ENCODE measurements around the gene DACH1. TPM values are rescaled to one million over a fixed set of nuclear protein-coding genes. Genes with fewer than 3 reads are reported as not detected.

Gene DACH1
- total and polyA plus RNA-seq, 2 donors from 2014 or later: 5.3 to 10.4 TPM

DNA sequence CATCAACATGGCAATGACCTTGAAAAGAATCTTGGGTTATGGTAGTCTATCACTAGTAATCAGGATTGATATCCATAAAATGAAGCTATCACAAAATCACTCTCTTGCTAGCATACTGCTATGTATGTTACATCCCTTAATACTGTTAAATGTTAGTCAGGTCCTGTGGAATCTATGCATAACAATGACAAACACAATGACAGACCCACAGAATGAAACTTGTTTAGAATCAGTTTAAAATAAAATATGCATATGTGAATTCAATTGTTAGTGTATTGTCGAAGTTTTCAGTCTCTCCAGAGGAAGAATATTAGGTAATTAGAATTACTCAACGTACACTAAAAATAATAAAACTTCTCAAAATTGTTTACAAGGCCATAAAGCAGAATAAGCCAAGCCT, 137.6 kb downstream of the DACH1 start:
- no peak for FAIRE-seq
- no peak for DNase-seq
- H3K9ac ChIP-seq (ENCODE audit: low read length in 3 of 3): no peak overlapping the region
- no peaks in the 10 kb centered on the region for H3K4me1 ChIP-seq (ENCODE audit: control insufficient read depth in 2 of 3, insufficient read depth in 2 of 3, low read depth in 1 of 3, low read length in 3 of 3)
- no peak overlapping the region for H3K27ac ChIP-seq (ENCODE audit: low read depth in 2 of 2, low read length in 2 of 2)
- no peaks in the 10 kb centered on the region for H3K27me3 ChIP-seq (ENCODE audit: control insufficient read depth, insufficient read depth, low read length)
- H3K36me3 ChIP-seq (ENCODE audit: control insufficient read depth in 2 of 3, insufficient read depth in 3 of 3, low read length in 3 of 3): no peaks in the 10 kb centered on the region
- intact Hi-C loops (cut with DNase I): no loop called here
- TF ChIP-seq, protein P1, sequence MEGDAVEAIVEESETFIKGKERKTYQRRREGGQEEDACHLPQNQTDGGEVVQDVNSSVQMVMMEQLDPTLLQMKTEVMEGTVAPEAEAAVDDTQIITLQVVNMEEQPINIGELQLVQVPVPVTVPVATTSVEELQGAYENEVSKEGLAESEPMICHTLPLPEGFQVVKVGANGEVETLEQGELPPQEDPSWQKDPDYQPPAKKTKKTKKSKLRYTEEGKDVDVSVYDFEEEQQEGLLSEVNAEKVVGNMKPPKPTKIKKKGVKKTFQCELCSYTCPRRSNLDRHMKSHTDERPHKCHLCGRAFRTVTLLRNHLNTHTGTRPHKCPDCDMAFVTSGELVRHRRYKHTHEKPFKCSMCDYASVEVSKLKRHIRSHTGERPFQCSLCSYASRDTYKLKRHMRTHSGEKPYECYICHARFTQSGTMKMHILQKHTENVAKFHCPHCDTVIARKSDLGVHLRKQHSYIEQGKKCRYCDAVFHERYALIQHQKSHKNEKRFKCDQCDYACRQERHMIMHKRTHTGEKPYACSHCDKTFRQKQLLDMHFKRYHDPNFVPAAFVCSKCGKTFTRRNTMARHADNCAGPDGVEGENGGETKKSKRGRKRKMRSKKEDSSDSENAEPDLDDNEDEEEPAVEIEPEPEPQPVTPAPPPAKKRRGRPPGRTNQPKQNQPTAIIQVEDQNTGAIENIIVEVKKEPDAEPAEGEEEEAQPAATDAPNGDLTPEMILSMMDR (IDR thresholded peaks at IDR 0.05; ENCODE audit: borderline replicate concordance, extremely low read depth, insufficient read depth): no peak
- no peak overlapping the region for H3K4me3 ChIP-seq (ENCODE audit: low read length in 3 of 3)
- no peaks in the 10 kb centered on the region for H3K9me3 ChIP-seq (ENCODE audit: control insufficient read depth in 2 of 3, insufficient read depth in 1 of 3, low read length in 3 of 3)

DNA sequence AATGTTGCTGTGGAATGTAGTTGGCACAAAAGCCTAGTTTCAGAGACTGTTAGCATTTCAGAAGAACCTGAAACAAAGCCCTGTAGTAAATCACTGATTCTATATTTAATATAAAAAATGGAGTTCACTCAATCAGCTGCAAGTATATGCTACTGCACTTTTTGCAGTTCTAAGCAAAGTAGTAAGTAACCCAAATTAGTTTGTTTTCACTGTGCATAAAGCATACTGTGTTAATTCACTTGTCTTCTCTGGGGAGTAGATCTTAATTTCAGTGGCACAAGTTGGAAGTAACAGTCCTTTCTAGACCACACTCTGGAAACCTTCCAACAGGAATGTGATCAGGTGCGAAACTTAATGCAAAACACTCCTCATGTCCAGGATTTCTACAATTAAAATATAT, 139.3 kb downstream of the DACH1 start:
- TF ChIP-seq, protein P1 (IDR thresholded peaks at IDR 0.05; ENCODE audit: borderline replicate concordance, extremely low read depth, insufficient read depth): no peak
- FAIRE-seq: no peak
- intact Hi-C loops (cut with DNase I): no loop called here
- H3K9ac ChIP-seq (ENCODE audit: low read length in 3 of 3): no peak overlapping the region
- no peak for DNase-seq
- no peaks in the 10 kb centered on the region for H3K4me1 ChIP-seq (ENCODE audit: control insufficient read depth in 2 of 3, insufficient read depth in 2 of 3, low read depth in 1 of 3, low read length in 3 of 3)
- no peaks in the 10 kb centered on the region for H3K27me3 ChIP-seq (ENCODE audit: control insufficient read depth, insufficient read depth, low read length)
- H3K4me3 ChIP-seq (ENCODE audit: low read length in 3 of 3): no peak overlapping the region
- no peak overlapping the region for H3K27ac ChIP-seq (ENCODE audit: low read depth in 2 of 2, low read length in 2 of 2)
- H3K9me3 ChIP-seq (ENCODE audit: control insufficient read depth in 2 of 3, insufficient read depth in 1 of 3, low read length in 3 of 3): no peaks in the 10 kb centered on the region
- H3K36me3 ChIP-seq (ENCODE audit: control insufficient read depth in 2 of 3, insufficient read depth in 3 of 3, low read length in 3 of 3): no peaks in the 10 kb centered on the region

DNA sequence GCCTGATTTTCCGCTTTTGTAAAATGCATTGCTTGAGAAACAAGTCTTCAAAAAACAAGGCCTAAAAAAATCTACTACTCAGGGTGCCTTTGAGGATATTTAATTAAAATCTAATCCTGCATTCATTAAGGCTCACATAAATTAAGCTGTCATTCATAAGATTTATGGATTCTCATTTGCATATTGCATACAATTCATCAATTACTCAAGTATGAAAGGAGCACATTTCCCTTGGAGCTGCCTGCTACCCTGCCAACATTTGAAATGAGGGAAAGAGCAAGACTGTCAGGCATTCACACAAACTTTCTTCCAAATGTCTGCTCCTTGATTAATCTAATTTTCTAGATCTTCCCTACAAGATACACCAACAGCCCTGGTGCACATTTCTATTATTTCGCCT, 140.0 kb downstream of the DACH1 start:
- Histone ChIP-seq H3K9ac (ENCODE audit: low read length in 3 of 3) (no peak overlapping the region), H3K4me1 (ENCODE audit: control insufficient read depth in 2 of 3, insufficient read depth in 2 of 3, low read depth in 1 of 3, low read length in 3 of 3) (no peaks in the 10 kb centered on the region), H3K36me3 (ENCODE audit: control insufficient read depth in 2 of 3, insufficient read depth in 3 of 3, low read length in 3 of 3) (no peaks in the 10 kb centered on the region), H3K27ac (ENCODE audit: low read depth in 2 of 2, low read length in 2 of 2) (no peak overlapping the region), H3K9me3 (ENCODE audit: control insufficient read depth in 2 of 3, insufficient read depth in 1 of 3, low read length in 3 of 3) (no peaks in the 10 kb centered on the region), H3K4me3 (ENCODE audit: low read length in 3 of 3) (no peak overlapping the region), H3K27me3 (ENCODE audit: control insufficient read depth, insufficient read depth, low read length) (no peaks in the 10 kb centered on the region)
- FAIRE-seq (no peak), DNase-seq (no peak)
- TF ChIP-seq, protein P1 (IDR thresholded peaks at IDR 0.05; ENCODE audit: borderline replicate concordance, extremely low read depth, insufficient read depth): no peak
- intact Hi-C loops (cut with DNase I): no loop called here

DNA sequence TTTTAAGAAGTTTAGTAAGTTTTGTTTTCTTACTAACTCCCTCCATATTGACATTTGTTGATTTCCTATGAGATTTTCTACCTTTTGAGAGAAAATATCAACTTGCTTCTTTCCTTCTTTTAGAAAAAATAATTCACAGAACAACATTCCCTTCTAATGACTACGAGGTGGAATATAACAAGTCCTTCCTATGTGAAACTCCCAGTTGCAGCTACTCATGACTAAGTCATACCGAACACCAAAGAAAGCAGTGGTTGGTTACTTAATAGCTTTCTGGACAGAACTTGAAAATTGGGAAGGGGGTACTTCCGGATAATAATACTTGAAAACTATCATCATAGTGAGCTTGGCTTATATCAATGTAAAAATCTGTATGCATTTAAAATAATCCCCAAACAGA, 144.8 kb downstream of the DACH1 start:
- DNase-seq (no peak), FAIRE-seq (no peak)
- H3K27me3 ChIP-seq (ENCODE audit: control insufficient read depth, insufficient read depth, low read length): no peaks in the 10 kb centered on the region
- H3K9ac ChIP-seq (ENCODE audit: low read length in 3 of 3): no peak overlapping the region
- no peak overlapping the region for H3K27ac ChIP-seq (ENCODE audit: low read depth in 2 of 2, low read length in 2 of 2)
- H3K36me3 ChIP-seq (ENCODE audit: control insufficient read depth in 2 of 3, insufficient read depth in 3 of 3, low read length in 3 of 3): no peaks in the 10 kb centered on the region
- H3K4me3 ChIP-seq (ENCODE audit: low read length in 3 of 3): no peak overlapping the region
- no peaks in the 10 kb centered on the region for H3K9me3 ChIP-seq (ENCODE audit: control insufficient read depth in 2 of 3, insufficient read depth in 1 of 3, low read length in 3 of 3)
- H3K4me1 ChIP-seq (ENCODE audit: control insufficient read depth in 2 of 3, insufficient read depth in 2 of 3, low read depth in 1 of 3, low read length in 3 of 3): no peaks in the 10 kb centered on the region
- TF ChIP-seq, protein P1 (IDR thresholded peaks at IDR 0.05; ENCODE audit: borderline replicate concordance, extremely low read depth, insufficient read depth): no peak
- intact Hi-C loops (cut with DNase I): no loop called here
